Measurements from ENCODE around the gene TMEM30A.

TMEM30A gene

DNA sequence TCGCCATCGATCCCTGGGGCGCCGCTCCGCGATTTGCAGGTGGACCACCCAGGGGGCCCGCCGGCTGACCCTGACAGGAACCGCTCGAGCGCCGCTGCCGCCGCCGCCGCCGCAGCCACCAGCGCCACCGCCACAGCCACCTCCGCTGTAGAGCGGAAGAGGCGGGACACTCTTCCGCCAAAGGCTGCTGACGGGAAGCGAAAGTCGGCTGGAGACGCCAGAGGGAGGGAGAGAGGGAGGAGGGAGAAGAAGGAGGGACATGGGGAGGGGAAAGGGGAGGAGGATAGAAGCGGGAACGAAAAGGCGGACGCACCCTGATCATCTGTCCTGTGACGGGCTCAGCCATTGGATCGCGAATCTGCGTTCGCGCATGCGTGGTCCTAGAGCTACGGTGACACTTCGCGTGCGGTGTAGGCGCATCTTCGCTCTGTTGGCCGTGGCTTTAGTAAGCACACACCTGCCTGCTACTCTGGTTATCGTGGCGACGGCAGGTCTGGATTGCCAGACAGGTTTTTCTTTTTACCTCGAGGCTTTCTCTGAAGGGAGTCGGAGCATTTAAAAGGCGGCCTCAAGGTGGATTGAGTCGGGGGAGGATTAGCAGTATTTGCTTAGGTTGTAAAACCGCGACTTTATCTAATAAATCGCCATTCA is at the start of gene TMEM30A:
Gene TMEM30A (minus strand): TSS at position 161 of the 651 bp plus-strand sequence. CDS start 154 bp downstream, at position 7.
- DNase-seq, result peak; percentile 99

DNA sequence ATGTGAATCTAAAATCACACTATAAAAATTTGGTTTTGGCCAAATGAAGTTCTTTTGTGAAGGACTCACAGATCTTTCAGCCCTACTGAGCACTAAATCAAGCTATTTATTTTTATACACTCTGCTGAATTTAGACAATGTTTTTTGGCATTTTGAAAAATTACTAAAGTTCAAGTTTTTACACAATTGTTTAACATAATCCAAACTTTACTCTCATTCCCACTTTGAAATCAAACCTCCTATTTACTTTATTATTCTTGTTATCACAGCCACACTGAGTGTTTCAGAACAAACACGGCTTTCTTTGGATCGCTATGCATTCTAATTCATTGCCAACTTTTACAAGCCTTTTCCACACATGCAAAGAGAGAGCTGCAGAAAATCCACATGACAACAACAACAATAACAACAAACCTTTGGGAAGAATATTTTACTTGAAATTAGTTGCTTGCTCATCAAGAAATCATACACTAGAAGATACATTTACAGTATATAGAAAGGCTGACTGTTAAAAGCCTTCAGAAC is 49.1 kb upstream of the TMEM30A start:
- DNase-seq, result no peak

DNA sequence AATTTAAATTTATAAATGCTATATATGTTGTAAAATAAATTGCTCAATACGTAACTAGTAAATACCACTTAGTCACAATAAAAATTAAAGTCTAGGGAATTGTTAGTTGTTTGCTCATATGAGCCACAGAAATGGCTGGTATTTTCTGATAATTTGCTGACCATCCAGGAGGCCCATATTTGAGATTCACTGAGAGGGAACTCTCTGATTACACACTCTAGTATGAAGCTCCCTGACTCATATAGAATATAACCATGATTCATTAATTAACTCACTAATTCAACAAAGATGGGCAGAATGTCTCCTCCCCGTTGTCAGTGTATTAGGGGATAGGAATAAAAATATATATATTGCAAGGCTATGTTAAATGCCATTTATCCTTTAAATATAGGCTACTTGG is 46.6 kb upstream of the TMEM30A start:
- no peak for DNase-seq

DNA sequence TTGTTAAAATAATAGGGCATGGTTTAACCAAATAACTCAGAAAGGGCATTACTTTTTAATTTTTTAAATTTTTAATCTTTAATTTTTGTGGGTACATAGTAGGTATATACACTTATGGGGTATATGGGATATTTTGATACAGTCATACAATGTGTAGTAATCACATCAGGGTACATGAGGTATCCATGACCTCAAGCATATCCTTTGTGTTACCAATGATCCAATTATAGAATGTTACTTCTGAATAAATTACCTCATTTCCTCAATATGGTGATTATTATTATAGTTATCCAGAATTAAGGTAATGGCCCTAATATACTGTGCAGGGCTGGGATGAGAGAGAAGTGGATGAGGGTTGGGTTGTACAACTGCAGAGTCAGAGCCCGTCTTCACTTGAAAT is 45.1 kb upstream of the TMEM30A start:
- DNase-seq, result no peak

GRCh38 chr6:75327807-75328206 is 43.2 kb upstream of the TMEM30A start:
- no peak for DNase-seq

- no peak for DNase-seq
These were observed 42.1 kb upstream of the TMEM30A start for GRCh38 chr6:75326557-75327258.

- no peak for DNase-seq
These were observed 34.3 kb upstream of the TMEM30A start for GRCh38 chr6:75318900-75319299.

- DNase-seq, result no peak
These were observed 33.1 kb upstream of the TMEM30A start for GRCh38 chr6:75317503-75318206.

- no peak for DNase-seq
These were observed 31.4 kb upstream of the TMEM30A start for GRCh38 chr6:75315978-75316377.

DNA sequence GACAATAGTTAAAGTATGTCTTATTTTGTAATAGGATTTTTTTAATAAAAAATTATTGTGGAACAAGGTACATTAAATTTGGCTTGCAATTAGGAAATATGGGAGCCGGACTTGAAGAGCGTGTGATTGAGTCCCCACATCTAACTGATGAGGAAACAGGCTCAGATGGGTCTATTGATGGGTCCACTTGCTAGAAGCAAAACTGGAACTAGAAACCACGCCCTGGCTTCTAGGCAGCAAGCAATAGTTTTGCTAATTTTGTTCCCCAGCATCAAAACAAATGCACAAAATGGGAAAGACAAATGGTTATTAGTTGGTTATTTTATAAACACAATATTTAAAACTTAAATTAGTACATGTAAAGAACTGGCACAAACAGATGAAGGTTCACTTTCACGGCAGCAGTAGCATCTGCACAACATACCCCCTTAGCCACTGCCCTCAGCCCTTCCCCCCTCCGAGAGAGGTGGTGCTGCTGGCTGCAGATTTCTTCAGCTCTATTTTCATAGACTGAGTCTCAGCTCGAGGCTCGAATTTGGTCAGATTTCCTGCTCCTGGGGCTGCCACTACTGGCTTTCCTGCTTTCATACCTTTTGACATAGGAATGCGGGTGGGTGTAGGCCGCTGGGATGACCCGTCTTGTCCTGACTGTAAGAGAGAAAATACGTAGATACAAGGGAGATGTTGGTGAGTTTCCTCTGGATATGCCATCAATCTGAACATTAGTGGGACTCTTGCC is 23.8 kb upstream of the TMEM30A start:
- DNase-seq, result no peak

- no peak for DNase-seq
These were observed 22.9 kb upstream of the TMEM30A start for GRCh38 chr6:75307364-75308004.

DNA sequence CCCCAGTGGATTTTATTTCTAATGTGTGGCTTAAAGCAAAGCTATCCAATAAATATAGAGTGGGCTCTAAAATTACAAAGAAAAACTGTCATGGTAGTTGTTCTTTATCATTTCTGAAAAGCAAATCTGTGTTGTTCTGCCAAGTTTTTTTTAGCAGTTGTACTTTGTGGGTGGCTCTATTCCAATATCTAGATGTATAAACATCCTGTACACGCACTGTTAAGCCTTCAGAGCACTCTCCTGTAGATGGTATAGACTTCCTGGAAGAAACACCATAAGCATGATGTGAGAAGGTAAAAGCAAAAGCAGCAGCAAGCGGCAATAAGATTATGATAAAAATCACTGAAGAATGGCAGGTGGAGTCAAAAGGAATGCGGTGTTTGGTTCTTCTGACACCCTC is 21.5 kb upstream of the TMEM30A start:
- no peak for DNase-seq

- no peak for DNase-seq
These were observed 21.0 kb upstream of the TMEM30A start for GRCh38 chr6:75305573-75305972.

- no peak for DNase-seq
These were observed 17.7 kb upstream of the TMEM30A start for GRCh38 chr6:75302280-75302679.

DNA sequence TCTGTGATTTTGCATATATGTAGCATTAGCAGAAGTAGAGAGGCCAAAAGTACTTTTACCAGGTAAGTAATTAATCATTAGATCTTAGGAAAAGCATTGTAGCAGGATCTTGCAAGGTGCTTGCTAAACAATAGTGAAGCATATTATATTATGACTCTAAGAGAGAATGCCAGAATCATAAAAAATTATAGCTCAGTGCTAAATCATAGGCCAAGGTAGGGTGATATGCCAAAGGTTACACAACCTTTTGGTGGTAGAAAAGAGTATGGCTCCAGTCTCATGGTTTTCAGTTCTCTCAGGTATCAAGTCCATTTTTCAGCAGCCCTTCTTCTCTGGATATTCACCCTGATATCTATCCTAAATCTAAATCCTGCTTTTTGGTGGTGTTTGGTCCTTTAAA is 16.9 kb upstream of the TMEM30A start:
- DNase-seq, result no peak

DNA sequence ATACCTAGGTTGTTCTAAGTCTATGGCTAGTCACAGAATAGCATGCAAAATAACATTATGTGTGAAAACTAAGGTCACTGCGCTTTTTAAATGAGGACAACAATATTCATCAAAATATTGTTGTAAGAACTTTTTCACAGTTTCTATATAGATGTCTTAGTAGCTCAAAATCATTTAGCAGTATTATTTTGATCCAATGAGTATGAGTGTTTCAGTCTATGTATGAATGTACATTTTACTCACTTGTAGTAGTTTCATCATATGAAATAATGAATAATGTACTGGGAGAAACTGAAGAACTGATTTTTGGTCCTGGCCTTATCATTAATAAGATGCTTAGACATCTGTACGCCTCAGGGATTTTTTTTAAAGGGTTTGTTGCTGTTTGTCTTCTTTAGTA is 16.5 kb upstream of the TMEM30A start:
- DNase-seq, result no peak

DNA sequence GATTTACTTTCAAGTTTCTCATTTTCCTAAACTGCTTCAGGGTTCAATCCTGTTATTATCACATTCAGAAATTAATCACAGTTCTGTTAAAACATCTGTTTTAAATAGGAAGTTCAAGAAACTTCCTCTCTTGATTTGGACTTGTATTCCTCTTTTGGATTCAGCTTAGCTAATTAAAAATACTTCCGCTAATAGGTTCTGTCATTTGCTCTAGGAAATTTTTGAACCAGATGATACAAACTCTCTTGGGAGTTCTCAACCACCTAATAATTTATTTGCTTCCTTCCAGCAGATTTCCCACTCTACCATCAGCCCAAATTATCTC is 15.9 kb upstream of the TMEM30A start:
- DNase-seq, result no peak

DNA sequence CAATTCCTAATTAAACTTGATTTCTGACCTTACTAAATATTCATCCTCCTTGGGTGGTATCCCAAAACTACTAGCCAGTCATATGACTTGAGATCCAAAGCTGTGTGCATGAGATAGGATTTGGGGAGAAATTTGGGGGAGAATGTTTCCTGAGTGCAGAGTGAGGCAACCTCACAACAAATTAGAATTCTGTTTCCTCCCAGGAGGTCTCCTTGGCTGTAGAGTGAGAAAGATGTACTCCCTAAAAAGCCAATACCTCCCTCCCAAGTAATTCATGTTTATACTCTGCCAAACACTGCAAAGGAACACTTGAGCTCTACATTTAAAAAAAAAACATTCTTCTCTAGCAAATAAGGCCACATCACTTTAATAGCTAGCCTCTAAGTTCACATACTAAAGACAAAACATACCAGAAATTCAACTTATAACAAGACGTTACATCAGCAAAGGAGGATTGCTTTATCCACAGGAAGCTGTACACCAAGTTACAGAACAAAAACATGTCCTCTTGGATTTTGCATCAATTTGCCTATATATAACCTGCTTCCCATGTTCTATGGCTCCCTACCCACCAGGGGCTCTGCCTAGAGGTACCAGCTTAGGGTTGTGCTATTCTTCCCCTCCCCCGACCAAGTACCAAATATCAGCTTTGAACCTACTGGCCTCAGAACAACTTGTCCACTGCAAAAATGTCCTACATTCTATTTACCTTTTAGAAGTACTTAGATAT is 15.4 kb upstream of the TMEM30A start:
- DNase-seq, result no peak

DNA sequence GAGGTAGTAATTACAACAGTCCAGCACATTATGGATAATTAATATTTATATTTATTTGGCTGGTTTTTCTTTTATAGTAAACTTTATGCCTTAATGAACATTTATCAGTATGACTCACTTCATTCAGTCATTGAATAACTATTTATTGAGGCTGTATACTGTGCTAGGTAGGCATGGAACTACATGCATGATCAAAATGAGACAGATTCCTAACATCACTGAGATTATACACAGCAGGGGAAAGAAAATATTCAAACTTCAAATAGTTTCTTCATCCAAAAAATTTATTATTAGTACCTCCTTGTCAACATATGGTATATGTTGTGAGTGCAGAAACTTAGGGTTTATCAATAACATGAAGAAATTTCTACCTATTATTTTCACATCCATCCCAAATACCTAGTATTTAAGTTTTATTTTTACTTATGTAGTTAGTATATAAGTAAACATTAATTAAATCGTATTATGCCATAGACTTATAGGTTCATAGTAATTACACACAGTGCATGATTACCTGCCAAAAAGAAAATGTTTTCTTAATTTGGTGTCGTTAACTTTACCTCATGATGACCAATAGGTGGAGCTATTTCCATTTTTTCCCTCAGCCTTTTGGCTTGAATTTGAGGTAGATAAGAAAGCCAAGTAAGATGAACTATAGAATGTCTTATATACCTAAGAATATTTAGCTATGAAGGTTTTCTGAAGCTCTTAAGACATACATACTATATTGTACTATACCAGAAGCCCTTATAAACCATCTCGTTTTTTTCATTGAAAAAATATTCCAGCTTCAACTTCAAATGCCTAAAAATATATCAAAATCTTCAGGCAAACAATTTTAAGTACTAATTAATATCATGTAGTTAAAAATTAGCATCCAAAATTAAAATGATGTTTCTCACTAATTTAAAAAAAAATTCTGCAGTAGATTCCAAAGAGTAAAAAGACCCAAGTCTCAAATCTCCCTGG is 12.5 kb upstream of the TMEM30A start:
- DNase-seq, result peak; percentile 73

- DNase-seq, result no peak
These were observed 8.0 kb upstream of the TMEM30A start for GRCh38 chr6:75292555-75292954.

- no peak for DNase-seq
These were observed 7.2 kb upstream of the TMEM30A start for GRCh38 chr6:75291744-75292143.

Measured in RPMI8226 (cell line).